Testis (tissue), 3 donors: ENCODE measurements around the gene SERINC2. TPM values are rescaled to one million over a fixed set of nuclear protein-coding genes. Genes with fewer than 3 reads are reported as not detected.

Experiments used
- DNase-seq: peaks from one replicate; pipeline ENCODE4 v3.0.0-alpha.2; 2019
- H3K27ac ChIP-seq, 2 donors: fragments of 200-600 bp; sonication (generic); one replicate each; pipeline ENCODE4 v1.5.1; 2019
- H3K27me3 ChIP-seq: fragments of 200-600 bp; sonication (generic); one replicate; pipeline ENCODE4 v1.5.1; 2019
- H3K36me3 ChIP-seq: fragments of 200-600 bp; sonication (generic); one replicate; pipeline ENCODE4 v1.5.1; 2017; ENCODE audit warnings: low read depth; ENCODE audit errors: missing control alignments
- H3K4me1 ChIP-seq: fragments of 200-600 bp; sonication (generic); one replicate; pipeline ENCODE4 v1.5.1; 2019
- H3K4me3 ChIP-seq, 2 donors: fragments of 200-600 bp; sonication (generic); one replicate each; pipeline ENCODE4 v1.5.1; 2017 to 2019
- H3K9me3 ChIP-seq: fragments of 200-600 bp; sonication (generic); one replicate; pipeline ENCODE4 v1.5.1; 2017
- CTCF ChIP-seq, 3 experiments: fragments of 450-650 bp in 2 of 3; fragments of 200-600 bp in 1 of 3; sonication (generic) in 1 of 3; IDR thresholded peaks; one replicate each; pipeline ENCODE4 v1.5.1; 2016 to 2019; ENCODE audit warnings: antibody characterized with exemption in 3 of 3, mild to moderate bottlenecking in 2 of 3, moderate library complexity in 1 of 3
- POLR2A ChIP-seq: fragments of 450-650 bp; IDR thresholded peaks from one replicate; pipeline ENCODE4 v1.6.1; 2017; ENCODE audit warnings: antibody characterized with exemption, mild to moderate bottlenecking, moderate library complexity
- WGBS, 2 donors: methylation state at CpG; one replicate each; pipeline ENCODE4 v1.1.5; 2018; 5-methylcytosine and 5-hydroxymethylcytosine counted together
- intact Hi-C: fragments of 100-400 bp; cut with DNase I; formaldehyde crosslinking; loops from one replicate; pipeline ENCODE4 v1.15.1; 2023; ENCODE audit warnings: low total_unique reads
- polyA plus RNA-seq: library from polyadenylated mRNA; stranded (reverse); fragments of 350-450 nt; fragmentation: Illumina TruSeq; extraction: RNeasy Lipid Tissue Mini Kit (QIAGEN cat#74804); gene quantifications from one replicate; pipeline ENCODE4 v1.2.3, GENCODE V29; 2014; ENCODE audit warnings: low read depth, low replicate concordance; ENCODE audit not compliant: insufficient read depth
- total RNA-seq, 2 donors: library from RNA; depleted of rRNA; stranded (reverse); fragments of >200 nt; gene quantifications; one replicate each; pipeline ENCODE4 v1.2.3, GENCODE V29; 2016

SERINC2 gene
- total and polyA plus RNA-seq, 3 donors from 2014 or later: 9.5 to 21.7 (median 10.8) TPM

GRCh38 chr1:31397360-31398095, 15.5 kb upstream of the SERINC2 start:
- no peaks in the 10 kb centered on the region for H3K36me3 ChIP-seq
- DNase-seq: no peak
- H3K27me3 ChIP-seq: no peaks in the 10 kb centered on the region
- 71 to 89% methylated on average over 4 of the region's 4 CpGs for WGBS, 2 donors
- no peak for TF ChIP-seq POLR2A
- intact Hi-C loops: no loop called here
- no peaks in the 10 kb centered on the region for H3K9me3 ChIP-seq
- peaks cover 7% of the 10 kb centered on the region for H3K4me1 ChIP-seq
- no peak overlapping the region for H3K27ac ChIP-seq
- no peak overlapping the region for H3K4me3 ChIP-seq

GRCh38 chr1:31398246-31398645, 14.8 kb upstream of the SERINC2 start:
- Histone ChIP-seq H3K27me3 (no peaks in the 10 kb centered on the region), H3K4me3 (no peak overlapping the region), H3K36me3 (no peaks in the 10 kb centered on the region), H3K9me3 (no peaks in the 10 kb centered on the region), H3K4me1 (peaks cover 7% of the 10 kb centered on the region), H3K27ac (no peak overlapping the region)
- no peak for TF ChIP-seq POLR2A
- no peak for TF ChIP-seq CTCF (IDR thresholded peaks at IDR 0.05)
- WGBS, 2 donors: 94% methylated on average over 2 of the region's 2 CpGs
- intact Hi-C loops: no loop called here
- DNase-seq: no peak

- Histone ChIP-seq H3K27ac (no peak overlapping the region), H3K4me1 (peaks cover 4% of the 10 kb centered on the region), H3K4me3 (no peak overlapping the region), H3K27me3 (no peaks in the 10 kb centered on the region), H3K9me3 (no peaks in the 10 kb centered on the region), H3K36me3 (no peaks in the 10 kb centered on the region)
- intact Hi-C loops: no loop called here
- TF ChIP-seq CTCF (IDR thresholded peaks at IDR 0.05) (no peak), POLR2A (no peak)
- DNase-seq: no peak
- WGBS, 2 donors: 71 to 73% methylated on average over 3 of the region's 3 CpGs
Measured at GRCh38 chr1:31399976-31400375, 13.0 kb upstream of the SERINC2 start.

DNA sequence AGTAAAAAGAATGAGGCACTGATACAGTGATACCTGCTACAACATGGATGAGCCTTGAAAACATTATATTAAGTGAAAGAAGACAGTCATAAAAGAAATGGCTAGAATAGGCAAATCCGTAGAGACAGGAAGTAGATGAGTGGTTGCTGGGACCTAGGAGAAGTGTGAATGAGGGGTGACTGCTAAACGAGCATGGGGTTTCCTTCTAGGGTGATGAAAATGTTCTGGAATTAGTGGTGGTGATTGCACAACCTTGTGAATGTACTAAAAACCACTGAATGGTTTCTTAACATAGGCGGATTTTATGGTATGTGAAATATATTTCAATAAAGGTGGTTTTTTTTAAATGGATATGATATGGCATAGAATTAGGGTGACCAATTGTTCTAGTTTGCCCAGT, 12.6 kb upstream of the SERINC2 start:
- WGBS, 2 donors: 59 to 77% methylated on average over 3 of the region's 3 CpGs
- no peak for DNase-seq
- Histone ChIP-seq H3K4me1 (peaks cover 4% of the 10 kb centered on the region), H3K4me3 (no peak overlapping the region), H3K27me3 (no peaks in the 10 kb centered on the region), H3K27ac (no peak overlapping the region), H3K36me3 (no peaks in the 10 kb centered on the region), H3K9me3 (no peaks in the 10 kb centered on the region)
- TF ChIP-seq POLR2A (no peak), CTCF (IDR thresholded peaks at IDR 0.05) (no peak)
- intact Hi-C loops: no loop called here

- Histone ChIP-seq H3K27me3 (no peaks in the 10 kb centered on the region), H3K36me3 (no peaks in the 10 kb centered on the region), H3K27ac (no peak overlapping the region), H3K4me1 (peaks cover 4% of the 10 kb centered on the region), H3K4me3 (no peak overlapping the region), H3K9me3 (no peaks in the 10 kb centered on the region)
- intact Hi-C loops: no loop called here
- 46 to 50% methylated on average over 2 of the region's 2 CpGs for WGBS, 2 donors
- TF ChIP-seq POLR2A (no peak), CTCF (IDR thresholded peaks at IDR 0.05) (no peak)
- DNase-seq: peak; percentile 48
Measured at GRCh38 chr1:31401241-31401640, 11.8 kb upstream of the SERINC2 start.
